Spleen (tissue), 11 donors: ENCODE results near the gene TPCN2. TPM values are rescaled to one million over a fixed set of nuclear protein-coding genes. Genes with fewer than 3 reads are reported as not detected.

Experiments
- DNase-seq: peaks from one replicate; pipeline ENCODE4 v3.0.0-alpha.2; 2020
- H3K27ac ChIP-seq, 8 donors: fragments of 200-600 bp; sonication (generic) in 7 of 8; 1 replicate in 4 of 8; 2 replicates in 4 of 8; pipeline versions ENCODE4 v1.5.0 to v1.8.0; 2016 to 2021; ENCODE audit warnings: inconsistent platforms in 4 of 8, mild to moderate bottlenecking in 4 of 8, moderate library complexity in 1 of 8
- H3K27me3 ChIP-seq, 7 donors: fragments of 200-600 bp; sonication (generic) in 6 of 7; replicated peaks in 1 of 7; 1 replicate in 4 of 7; 2 replicates in 3 of 7; pipeline versions ENCODE4 v1.5.0 to v1.8.0; 2016 to 2021; ENCODE audit warnings: inconsistent platforms in 3 of 7, mild to moderate bottlenecking in 1 of 7
- H3K36me3 ChIP-seq, 6 donors: fragments of 200-600 bp; sonication (generic) in 5 of 6; 1 replicate in 4 of 6; 2 replicates in 2 of 6; pipeline versions ENCODE4 v1.5.0 to v1.8.0; 2016 to 2021; ENCODE audit warnings: inconsistent platforms in 2 of 6
- H3K4me1 ChIP-seq, 6 donors: fragments of 200-600 bp; sonication (generic) in 5 of 6; 1 replicate in 3 of 6; 2 replicates in 3 of 6; pipeline versions ENCODE4 v1.5.0 to v1.8.0; 2016 to 2021; ENCODE audit warnings: inconsistent platforms in 3 of 6
- H3K4me3 ChIP-seq, 8 donors: fragments of 200-600 bp; sonication (generic) in 7 of 8; 1 replicate in 4 of 8; 2 replicates in 4 of 8; pipeline versions ENCODE4 v1.5.0 to v1.8.0; 2016 to 2021; ENCODE audit warnings: inconsistent platforms in 4 of 8, mild to moderate bottlenecking in 4 of 8, moderate library complexity in 2 of 8
- H3K9me3 ChIP-seq, 8 donors: fragments of 200-600 bp; sonication (generic) in 7 of 8; 1 replicate in 4 of 8; 2 replicates in 4 of 8; pipeline versions ENCODE4 v1.5.0 to v1.8.0; 2016 to 2021; ENCODE audit warnings: inconsistent platforms in 4 of 8
- CTCF ChIP-seq, 11 experiments: fragments of 200-600 bp in 7 of 11; fragments of 450-650 bp in 4 of 11; sonication (generic) in 4 of 11; IDR thresholded peaks in 8 of 11; conservative IDR thresholded peaks in 3 of 11; 1 replicate in 7 of 11; 2 replicates in 4 of 11; pipeline versions ENCODE4 v1.4.0 to v1.8.0; 2016 to 2021; ENCODE audit warnings: antibody characterized with exemption in 11 of 11, inconsistent platforms in 4 of 11, mild to moderate bottlenecking in 1 of 11
- POLR2A ChIP-seq, 3 donors: fragments of 450-650 bp; IDR thresholded peaks; one replicate each; pipeline ENCODE4 v1.5.1; 2017; ENCODE audit warnings: antibody characterized with exemption in 3 of 3, mild to moderate bottlenecking in 1 of 3
- POLR2AphosphoS5 ChIP-seq, 3 donors: sonication (generic); formaldehyde crosslinking; IDR thresholded peaks; one replicate each; pipeline ENCODE4 v1.5.1; 2017; ENCODE audit warnings: antibody characterized with exemption in 3 of 3
- WGBS, 5 donors: extraction: QIAGEN DNeasy Blood & Tissue Kit in 3 of 5; methylation state at CpG; one replicate each; pipeline versions ENCODE4 v1.1.5 to v1.1.7; 2013 to 2018; 5-methylcytosine and 5-hydroxymethylcytosine counted together
- intact Hi-C: fragments of 100-400 bp; cut with DNase I; formaldehyde crosslinking; loops from one replicate; pipeline ENCODE4 v1.15.0; 2023; ENCODE audit warnings: low total_unique reads
- polyA plus RNA-seq, 3 donors: library from polyadenylated mRNA; stranded (reverse); fragments of 200-250 nt; gene quantifications; one replicate each; pipeline ENCODE4 v1.2.1, GENCODE V29; 2013
- total RNA-seq, 7 donors: library from RNA; depleted of rRNA in 3 of 7; stranded (reverse); fragments of >200 nt in 3 of 7; fragmentation: NEBNext Ultra II Directional in 4 of 7; extraction: Animal tissue kit (Norgen Biotek cat#: 25700) in 4 of 7; gene quantifications; one replicate each; pipeline versions ENCODE4 v1.1.0 to v1.2.1, GENCODE V29; 2016 to 2021
- donor health status: healthy with polysubstance abuse.
- donor health status: DM: no; HTN: no; CAD: no; lungs with moderate emphysema.
- donor health status: DM: no; HTN: no; CAD: no.
- donor health status: Bipolar disorder and iron deficiency.
- donor health status: healthy.
- donor health status: DM: no; HTN: no; CAD: no.
- donor health status: DM: yes; HTN: yes; CAD: no.

Gene TPCN2
- total and polyA plus RNA-seq, 10 donors: 3.6 to 30.4 (median 24.1) TPM

- TF ChIP-seq POLR2AphosphoS5 (IDR thresholded peaks at IDR 0.05): peak in 2 of 3 donors; percentile 48 to 64
- no peak for TF ChIP-seq POLR2A (IDR thresholded peaks at IDR 0.05)
- no peak for TF ChIP-seq CTCF (IDR thresholded peaks at IDR 0.05 in 8 of 11, conservative IDR thresholded peaks at IDR 0.05 in 3 of 11)
- H3K27ac ChIP-seq: peak overlapping the region in 7 of 8 donors; percentile 69 to 82 (median 75)
- H3K36me3 ChIP-seq: peaks cover 0 to under 1% (median 0%) of the 10 kb centered on the region in 6 donors
- DNase-seq: peak; percentile 74
- 11 to 37% (median 14%) methylated on average over 5 to 43 of the region's 43 CpGs for WGBS, 5 donors
- peak overlapping the region; percentile 20 to 63 (median 33) for H3K4me3 ChIP-seq
- H3K27me3 ChIP-seq: peaks cover 0 to 74% (median 51%) of the 10 kb centered on the region in 7 donors
- intact Hi-C loops: no loop called here
- no peaks in the 10 kb centered on the region for H3K9me3 ChIP-seq
- H3K4me1 ChIP-seq: peaks cover 0 to 82% (median 39%) of the 10 kb centered on the region in 6 donors
Measured at GRCh38 chr11:69010964-69011623, 37.6 kb upstream of the TPCN2 start.

- WGBS, 5 donors: 70 to 83% (median 76%) methylated on average over 7 to 9 of the region's 9 CpGs
- intact Hi-C loops: no loop called here
- H3K4me1 ChIP-seq: peaks cover 0 to 82% (median 39%) of the 10 kb centered on the region in 6 donors
Measured at GRCh38 chr11:69011624-69012091, 37.1 kb upstream of the TPCN2 start.

GRCh38 chr11:69012092-69013008 is 36.4 kb upstream of the TPCN2 start:
- intact Hi-C loops: no loop called here
- no peaks in the 10 kb centered on the region for H3K36me3 ChIP-seq
- DNase-seq: peak; percentile 52
- peak overlapping the region in 7 of 8 donors; percentile 46 to 82 (median 75) for H3K27ac ChIP-seq
- peak overlapping the region; percentile 20 to 63 (median 33) for H3K4me3 ChIP-seq
- peaks cover 0 to 69% (median 51%) of the 10 kb centered on the region in 7 donors for H3K27me3 ChIP-seq
- TF ChIP-seq POLR2A (IDR thresholded peaks at IDR 0.05) (no peak), CTCF (IDR thresholded peaks at IDR 0.05 in 8 of 11, conservative IDR thresholded peaks at IDR 0.05 in 3 of 11) (no peak), POLR2AphosphoS5 (IDR thresholded peaks at IDR 0.05) (no peak)
- 31 to 45% (median 43%) methylated on average over 14 to 21 of the region's 21 CpGs for WGBS, 5 donors
- H3K4me1 ChIP-seq: peaks cover 0 to 76% (median 39%) of the 10 kb centered on the region in 6 donors
- H3K9me3 ChIP-seq: no peaks in the 10 kb centered on the region

More at GRCh38 chr11:69011624-69012091, 37.1 kb upstream of the TPCN2 start:
- Histone ChIP-seq H3K4me3 (peak overlapping the region in 7 of 8 donors; percentile 20 to 63 (median 35)), H3K9me3 (no peaks in the 10 kb centered on the region), H3K27me3 (peaks cover 0 to 69% (median 51%) of the 10 kb centered on the region in 7 donors), H3K36me3 (no peaks in the 10 kb centered on the region), H3K27ac (peak overlapping the region in 6 of 8 donors; percentile 69 to 82 (median 77))
- TF ChIP-seq CTCF (IDR thresholded peaks at IDR 0.05 in 8 of 11, conservative IDR thresholded peaks at IDR 0.05 in 3 of 11): no peak
- TF ChIP-seq POLR2AphosphoS5 (IDR thresholded peaks at IDR 0.05): no peak
- TF ChIP-seq POLR2A (IDR thresholded peaks at IDR 0.05): no peak
- DNase-seq: peak; percentile 54
